ENCODE results near the gene MAML2. TPM values are rescaled to one million over a fixed set of nuclear protein-coding genes. Genes with fewer than 3 reads are reported as not detected.

MAML2 gene
- total RNA-seq, 1 donor from 2014 or later: 18.0 TPM

- no peak for DNase-seq (ENCODE audit: low read depth)
Observed at GRCh38 chr11:96156379-96156722, 186.6 kb downstream of the MAML2 start.

- peak; percentile 98 for DNase-seq (ENCODE audit: low read depth)
Observed at GRCh38 chr11:96155627-96156378, 187.2 kb downstream of the MAML2 start.

- DNase-seq (ENCODE audit: low read depth): peak; percentile 74
Observed at GRCh38 chr11:96154802-96155520, 188.0 kb downstream of the MAML2 start.

GRCh38 chr11:96152623-96153022 is 190.4 kb downstream of the MAML2 start:
- DNase-seq (ENCODE audit: low read depth): no peak

GRCh38 chr11:96151501-96151900 is 191.5 kb downstream of the MAML2 start:
- DNase-seq (ENCODE audit: low read depth): no peak

GRCh38 chr11:96150609-96151008 is 192.4 kb downstream of the MAML2 start:
- DNase-seq (ENCODE audit: low read depth): no peak

- peak; percentile 59 for DNase-seq (ENCODE audit: low read depth)
Observed at GRCh38 chr11:96149743-96150555, 193.0 kb downstream of the MAML2 start.

- no peak for DNase-seq (ENCODE audit: low read depth)
Observed at GRCh38 chr11:96147906-96148486, 195.0 kb downstream of the MAML2 start.

GRCh38 chr11:96147186-96147585 is 195.8 kb downstream of the MAML2 start:
- no peak for DNase-seq (ENCODE audit: low read depth)

GRCh38 chr11:96146765-96147164 is 196.2 kb downstream of the MAML2 start:
- DNase-seq (ENCODE audit: low read depth): no peak

GRCh38 chr11:96145163-96145585 is 197.8 kb downstream of the MAML2 start:
- DNase-seq (ENCODE audit: low read depth): no peak

- DNase-seq (ENCODE audit: low read depth): no peak
Observed at GRCh38 chr11:96144553-96144952, 198.4 kb downstream of the MAML2 start.

- DNase-seq (ENCODE audit: low read depth): no peak
Observed at GRCh38 chr11:96143041-96143521, 199.9 kb downstream of the MAML2 start.

- DNase-seq (ENCODE audit: low read depth): no peak
Observed at GRCh38 chr11:96141626-96142025, 201.4 kb downstream of the MAML2 start.

- no peak for DNase-seq (ENCODE audit: low read depth)
Observed at GRCh38 chr11:96139691-96140090, 203.3 kb downstream of the MAML2 start.

- DNase-seq (ENCODE audit: low read depth): peak; percentile 46
Observed at GRCh38 chr11:96137373-96137772, 205.6 kb downstream of the MAML2 start.

GRCh38 chr11:96136613-96137298 is 206.2 kb downstream of the MAML2 start:
- no peak for DNase-seq (ENCODE audit: low read depth)

GRCh38 chr11:96134602-96135001 is 208.4 kb downstream of the MAML2 start:
- DNase-seq (ENCODE audit: low read depth): peak; percentile 86

GRCh38 chr11:96132437-96132836 is 210.6 kb downstream of the MAML2 start:
- no peak for DNase-seq (ENCODE audit: low read depth)

- DNase-seq (ENCODE audit: low read depth): no peak
Observed at GRCh38 chr11:96130061-96130620, 212.9 kb downstream of the MAML2 start.

- DNase-seq (ENCODE audit: low read depth): no peak
Observed at GRCh38 chr11:96127596-96127959, 215.4 kb downstream of the MAML2 start.
